ENCODE data around the gene ABCF3.

DNA sequence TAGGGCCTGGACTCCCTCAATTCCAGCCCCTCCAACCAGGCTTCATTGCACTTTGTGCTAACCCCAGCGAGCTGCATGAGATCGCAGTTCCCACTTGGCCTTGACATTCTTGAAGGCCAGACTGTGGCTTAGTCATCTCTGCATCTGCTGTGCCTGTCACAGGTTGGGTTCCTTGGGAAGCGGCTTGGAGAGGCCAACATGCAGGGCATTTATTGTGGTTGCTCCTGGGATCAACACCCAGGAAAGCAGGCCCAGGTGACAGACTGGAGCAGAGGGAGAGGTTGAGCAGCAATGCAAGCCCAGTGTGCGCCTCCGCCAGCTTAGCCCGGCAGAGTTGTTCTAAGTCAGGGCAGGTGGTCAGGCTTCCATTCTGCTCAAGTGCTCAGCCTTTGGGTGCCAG is 10.5 kb downstream of the ABCF3 start:
- no peak for TF ChIP-seq POLR2A (IDR thresholded peaks at IDR 0.05)
- TF ChIP-seq, protein P1, sequence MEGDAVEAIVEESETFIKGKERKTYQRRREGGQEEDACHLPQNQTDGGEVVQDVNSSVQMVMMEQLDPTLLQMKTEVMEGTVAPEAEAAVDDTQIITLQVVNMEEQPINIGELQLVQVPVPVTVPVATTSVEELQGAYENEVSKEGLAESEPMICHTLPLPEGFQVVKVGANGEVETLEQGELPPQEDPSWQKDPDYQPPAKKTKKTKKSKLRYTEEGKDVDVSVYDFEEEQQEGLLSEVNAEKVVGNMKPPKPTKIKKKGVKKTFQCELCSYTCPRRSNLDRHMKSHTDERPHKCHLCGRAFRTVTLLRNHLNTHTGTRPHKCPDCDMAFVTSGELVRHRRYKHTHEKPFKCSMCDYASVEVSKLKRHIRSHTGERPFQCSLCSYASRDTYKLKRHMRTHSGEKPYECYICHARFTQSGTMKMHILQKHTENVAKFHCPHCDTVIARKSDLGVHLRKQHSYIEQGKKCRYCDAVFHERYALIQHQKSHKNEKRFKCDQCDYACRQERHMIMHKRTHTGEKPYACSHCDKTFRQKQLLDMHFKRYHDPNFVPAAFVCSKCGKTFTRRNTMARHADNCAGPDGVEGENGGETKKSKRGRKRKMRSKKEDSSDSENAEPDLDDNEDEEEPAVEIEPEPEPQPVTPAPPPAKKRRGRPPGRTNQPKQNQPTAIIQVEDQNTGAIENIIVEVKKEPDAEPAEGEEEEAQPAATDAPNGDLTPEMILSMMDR (IDR thresholded peaks at IDR 0.05), result no peak
